ENCODE results near the gene ARID4B.

The ARID4B gene

GRCh38 chr1:235127203-235127602, 200.8 kb downstream of the ARID4B start:
- ChIA-PET CTCF (interaction anchor here (1.0 to 1.5 kb wide), 3 partner anchors 19 to 145 kb away, joined by 3 to 9 read pairs (median 5); no protein-coding TSS in a partner anchor), POLR2A (interaction anchor here (0.5 kb wide), 1 partner anchor 631 kb away, joined by 8 read pairs; no protein-coding TSS in a partner anchor)
- no peak for TF ChIP-seq CTCF (IDR thresholded peaks at IDR 0.05; ENCODE audit: control extremely low read depth, extremely low read depth, low read depth, missing control alignments)
- DNase-seq (ENCODE audit: extremely low spot score): no peak

- POLR2A ChIA-PET: no interaction called here
- no peak for DNase-seq (ENCODE audit: extremely low spot score)
- CTCF ChIA-PET: no interaction called here
- TF ChIP-seq CTCF (IDR thresholded peaks at IDR 0.05; ENCODE audit: control extremely low read depth, extremely low read depth, low read depth, missing control alignments): no peak
Measured at GRCh38 chr1:235124665-235125064, 203.3 kb downstream of the ARID4B start.

- DNase-seq (ENCODE audit: extremely low spot score): no peak
- TF ChIP-seq CTCF (IDR thresholded peaks at IDR 0.05; ENCODE audit: control extremely low read depth, extremely low read depth, low read depth, missing control alignments): no peak
- POLR2A ChIA-PET: no interaction called here
- CTCF ChIA-PET: interaction anchor here (0.7 kb wide), 1 partner anchor 293 kb away, joined by 3 read pairs; no protein-coding TSS in a partner anchor
Measured at GRCh38 chr1:235124111-235124510, 203.9 kb downstream of the ARID4B start.

- ChIA-PET POLR2A (interaction anchor here (0.6 kb wide), 1 partner anchor 255 kb away, joined by 3 read pairs; no protein-coding TSS in a partner anchor), CTCF (interaction anchor here (0.6 to 1.5 kb wide), 10 partner anchors 11 to 295 kb away, joined by 3 to 5 read pairs (median 4); no protein-coding TSS in a partner anchor)
- DNase-seq (ENCODE audit: extremely low spot score): no peak
- no peak for TF ChIP-seq CTCF (IDR thresholded peaks at IDR 0.05; ENCODE audit: control extremely low read depth, extremely low read depth, low read depth, missing control alignments)
Measured at GRCh38 chr1:235122348-235122747, 205.6 kb downstream of the ARID4B start.

Measured in GM10248 (cell line).